Bronchial epithelial cell (primary cell): ENCODE results near the gene LDLRAD4. TPM values are rescaled to one million over a fixed set of nuclear protein-coding genes. Genes with fewer than 3 reads are reported as not detected.

ENCODE experiments used
- DNase-seq: peaks from one replicate; pipeline ENCODE4 v3.0.0-alpha.2; 2010; ENCODE audit warnings: low read depth
- FAIRE-seq: peaks from 2 replicates; lab custom pipeline; 2011; peaks lifted over from hg19 to GRCh38; lab: Jason Lieb, UNC
- H3K27me3 ChIP-seq: 2 replicates; pipeline ENCODE4 v1.5.1; 2011; ENCODE audit warnings: low read length; ENCODE audit not compliant: control insufficient read depth, insufficient read depth
- H3K36me3 ChIP-seq: 2 replicates; pipeline ENCODE4 v1.5.1; 2011; ENCODE audit warnings: low read length; ENCODE audit not compliant: control insufficient read depth, insufficient read depth
- H3K4me3 ChIP-seq: 2 replicates; pipeline ENCODE4 v1.5.1; 2011; ENCODE audit warnings: mild to moderate bottlenecking, low read depth, low read length, control low read depth
- total RNA-seq: library from RNA; depleted of rRNA; stranded (reverse); fragments of >200 nt; gene quantifications from 2 replicates; pipeline ENCODE4 v1.2.1, GENCODE V29; 2014
- TF ChIP-seq, protein P1 (sequence below): IDR thresholded peaks from 2 replicates; pipeline ENCODE4 v1.5.1; 2011; ENCODE audit warnings: mild to moderate bottlenecking, moderate library complexity, low read length, control low read depth, inconsistent platforms; ENCODE audit not compliant: insufficient read depth, severe bottlenecking

Gene LDLRAD4
- total RNA-seq, 1 donor from 2014 or later, result not detected

DNA sequence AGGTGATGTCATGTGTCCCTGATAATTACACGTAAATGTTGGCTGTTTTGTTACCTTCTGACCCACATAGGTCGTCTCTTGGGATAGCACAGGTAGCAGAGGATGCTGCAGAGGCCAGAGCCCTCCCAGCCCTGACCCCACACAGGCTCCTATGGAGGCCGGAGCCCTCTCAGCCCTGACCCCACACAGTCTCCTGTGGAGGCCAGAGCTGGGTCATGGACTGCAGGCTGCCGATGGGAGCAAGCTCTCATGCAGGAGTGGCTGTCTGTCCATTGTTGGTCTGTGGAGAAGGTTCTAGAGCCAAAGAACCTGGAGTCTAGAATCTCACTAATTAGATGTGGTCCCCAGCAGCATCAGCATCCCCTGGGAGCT is 155.5 kb downstream of the LDLRAD4 start:
- DNase-seq (no peak), FAIRE-seq (no peak)

DNA sequence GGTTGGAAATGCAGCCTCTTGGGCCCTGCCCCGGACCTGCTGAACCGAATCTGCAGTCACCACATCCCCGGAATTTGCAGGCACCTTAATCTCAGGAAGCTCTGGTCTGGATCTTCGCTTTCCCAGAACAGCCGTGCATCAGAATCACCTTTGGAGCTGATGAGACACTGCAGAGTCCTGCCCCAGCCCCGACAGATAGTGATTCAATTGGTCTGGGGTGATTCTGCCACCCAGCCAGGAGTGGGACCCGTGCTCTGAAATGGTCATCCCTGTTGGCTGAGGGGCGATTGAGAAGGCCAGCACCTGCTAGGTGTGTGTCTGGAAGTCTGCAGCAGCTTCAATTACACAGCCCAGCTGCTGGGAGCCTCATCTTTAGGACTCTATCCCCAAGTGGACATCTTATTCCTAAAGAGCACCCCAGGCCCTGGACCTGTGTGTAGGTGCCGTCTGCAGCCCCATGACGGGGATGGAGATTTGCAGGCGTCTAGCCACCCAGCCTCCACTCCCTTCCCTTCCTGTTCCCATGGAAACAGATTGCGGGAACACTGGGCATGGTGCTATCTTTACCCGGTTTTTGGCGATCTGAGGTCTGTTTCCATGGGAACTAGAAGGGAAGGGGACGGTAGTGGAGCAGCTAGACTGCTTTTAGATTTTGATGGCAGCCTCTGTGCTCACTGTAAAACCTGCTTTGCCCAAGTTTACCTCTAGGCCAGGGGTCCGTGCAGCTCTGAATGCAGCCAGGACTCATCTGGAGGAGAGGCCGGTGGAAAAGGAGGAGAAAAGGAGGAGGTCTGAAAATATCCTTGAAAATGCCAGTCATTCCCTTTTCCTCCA is 156.1 kb downstream of the LDLRAD4 start:
- FAIRE-seq (no peak), DNase-seq (no peak)
- Histone ChIP-seq H3K36me3 (no peaks in the 10 kb centered on the region), H3K4me3 (no peak overlapping the region), H3K27me3 (no peaks in the 10 kb centered on the region)
- TF ChIP-seq, protein P1, sequence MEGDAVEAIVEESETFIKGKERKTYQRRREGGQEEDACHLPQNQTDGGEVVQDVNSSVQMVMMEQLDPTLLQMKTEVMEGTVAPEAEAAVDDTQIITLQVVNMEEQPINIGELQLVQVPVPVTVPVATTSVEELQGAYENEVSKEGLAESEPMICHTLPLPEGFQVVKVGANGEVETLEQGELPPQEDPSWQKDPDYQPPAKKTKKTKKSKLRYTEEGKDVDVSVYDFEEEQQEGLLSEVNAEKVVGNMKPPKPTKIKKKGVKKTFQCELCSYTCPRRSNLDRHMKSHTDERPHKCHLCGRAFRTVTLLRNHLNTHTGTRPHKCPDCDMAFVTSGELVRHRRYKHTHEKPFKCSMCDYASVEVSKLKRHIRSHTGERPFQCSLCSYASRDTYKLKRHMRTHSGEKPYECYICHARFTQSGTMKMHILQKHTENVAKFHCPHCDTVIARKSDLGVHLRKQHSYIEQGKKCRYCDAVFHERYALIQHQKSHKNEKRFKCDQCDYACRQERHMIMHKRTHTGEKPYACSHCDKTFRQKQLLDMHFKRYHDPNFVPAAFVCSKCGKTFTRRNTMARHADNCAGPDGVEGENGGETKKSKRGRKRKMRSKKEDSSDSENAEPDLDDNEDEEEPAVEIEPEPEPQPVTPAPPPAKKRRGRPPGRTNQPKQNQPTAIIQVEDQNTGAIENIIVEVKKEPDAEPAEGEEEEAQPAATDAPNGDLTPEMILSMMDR, result no peak

More for the DNA sequence above, 155.5 kb downstream of the LDLRAD4 start:
- Histone ChIP-seq H3K4me3 (no peak overlapping the region), H3K36me3 (no peaks in the 10 kb centered on the region), H3K27me3 (no peaks in the 10 kb centered on the region)
- TF ChIP-seq, protein P1, result no peak

DNA sequence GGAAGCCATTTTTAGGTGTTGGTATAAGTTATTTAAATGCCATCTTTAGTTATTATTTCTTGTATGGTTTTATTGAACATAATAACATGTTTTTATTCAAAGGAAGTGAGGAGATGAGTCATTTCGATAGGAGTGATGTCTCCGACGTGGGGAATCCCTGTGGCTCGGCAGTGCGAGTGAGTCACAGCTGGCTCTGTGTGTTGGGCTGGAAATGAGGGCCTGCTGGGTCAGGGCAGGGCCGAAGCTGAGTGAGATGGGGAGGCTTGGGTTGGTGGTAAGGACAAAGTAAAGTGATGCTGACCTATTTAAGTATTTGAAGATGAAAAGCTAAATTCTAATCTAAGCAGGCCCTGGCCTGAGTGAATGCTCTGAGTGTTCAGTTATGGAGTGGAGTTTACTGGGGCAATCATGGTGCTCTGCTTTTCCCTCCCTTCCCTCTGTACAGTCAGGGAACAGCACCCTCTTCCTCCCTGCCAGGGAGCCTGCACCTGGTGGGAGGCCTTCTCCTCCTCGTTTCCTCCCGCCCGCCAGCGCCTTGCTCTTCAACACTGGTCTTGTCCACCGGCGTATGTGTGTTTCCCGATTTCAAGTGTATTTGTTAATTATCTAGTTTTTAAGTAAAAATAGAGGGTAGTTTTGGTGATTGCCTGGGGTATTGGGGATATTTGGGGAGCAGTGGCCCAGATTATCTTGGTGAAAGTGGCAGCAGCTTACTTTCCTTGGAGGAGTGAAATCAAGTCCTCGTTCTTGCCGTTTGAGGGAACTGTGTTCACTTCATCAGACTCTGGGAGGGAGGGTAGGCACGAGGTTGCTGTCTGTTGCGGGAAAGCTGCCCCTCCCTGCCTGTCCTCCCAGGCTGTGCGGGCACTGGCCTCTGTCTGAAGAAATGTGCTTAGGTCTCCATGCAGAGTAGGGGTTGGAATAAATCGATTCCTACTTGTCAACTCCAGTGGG is 157.0 kb downstream of the LDLRAD4 start:
- Histone ChIP-seq H3K4me3 (no peak overlapping the region), H3K36me3 (no peaks in the 10 kb centered on the region), H3K27me3 (no peaks in the 10 kb centered on the region)
- DNase-seq (peak; percentile 56), FAIRE-seq (no peak)
- TF ChIP-seq, protein P1, result no peak

DNA sequence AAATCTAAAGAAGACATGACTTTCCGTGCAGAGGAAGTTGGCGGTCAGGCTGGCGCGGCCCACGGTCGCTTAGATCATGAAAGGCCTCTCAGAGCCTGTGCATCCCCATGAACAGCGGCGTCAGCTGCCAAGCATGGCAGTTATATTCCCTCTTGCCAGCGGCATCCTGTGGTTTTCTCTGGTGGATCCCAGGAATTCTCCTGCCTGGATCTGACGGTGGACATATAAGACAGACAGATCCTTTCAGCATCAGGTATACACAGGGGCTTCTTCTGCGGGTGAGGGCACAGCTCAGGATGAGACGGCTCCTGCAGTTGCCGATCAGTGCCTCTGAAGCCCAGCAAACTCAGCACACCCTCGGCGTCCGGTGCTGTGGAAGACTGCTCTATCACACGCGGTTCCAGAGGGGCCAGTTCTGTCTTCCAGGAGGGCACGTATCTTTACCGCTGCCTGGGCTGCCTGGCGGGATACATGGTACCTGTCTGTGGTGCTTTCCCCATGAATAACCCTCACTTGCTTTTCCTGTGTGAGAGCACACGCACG is 157.8 kb downstream of the LDLRAD4 start:
- Histone ChIP-seq H3K36me3 (no peaks in the 10 kb centered on the region), H3K27me3 (no peaks in the 10 kb centered on the region), H3K4me3 (no peak overlapping the region)
- DNase-seq (no peak), FAIRE-seq (no peak)
- TF ChIP-seq, protein P1, result no peak

DNA sequence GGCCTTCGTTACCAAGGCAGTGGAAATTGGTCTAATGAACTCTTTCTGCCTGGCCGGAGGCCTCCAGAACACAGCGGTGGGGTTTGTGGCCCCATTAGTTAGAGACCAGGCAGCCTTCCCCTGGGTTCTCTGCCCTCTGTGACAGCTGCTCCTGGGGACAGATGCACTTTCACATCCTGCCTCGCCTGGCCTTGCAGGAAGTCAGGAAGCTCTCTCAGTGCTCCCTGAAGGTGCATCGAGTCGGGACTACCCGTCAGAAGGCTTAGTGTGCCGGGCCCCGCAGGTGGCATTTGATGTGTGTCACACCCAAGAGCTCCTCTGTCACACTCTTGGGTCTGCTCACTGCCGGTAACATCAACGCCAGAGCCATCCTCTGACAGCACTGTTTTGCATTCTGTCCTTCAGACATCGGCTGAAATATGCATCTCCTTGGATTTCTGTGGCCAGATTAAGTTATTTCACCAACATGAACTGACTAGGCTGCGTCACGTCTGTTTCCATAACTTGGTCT is 158.3 kb downstream of the LDLRAD4 start:
- Histone ChIP-seq H3K4me3 (no peak overlapping the region), H3K27me3 (no peaks in the 10 kb centered on the region), H3K36me3 (no peaks in the 10 kb centered on the region)
- TF ChIP-seq, protein P1, result no peak
- DNase-seq (no peak), FAIRE-seq (peak; percentile 36)
